ENCODE results near the gene SLC16A3. TPM values are rescaled to one million over a fixed set of nuclear protein-coding genes. Genes with fewer than 3 reads are reported as not detected.

Gene SLC16A3
- total and polyA plus RNA-seq, 9 of the 15 experiments (the other 6 are each of a cell fraction or from before 2014, with no cell fraction given) = 0.11 to 5.4 (median 1.2) TPM; not detected in 2

GRCh38 chr17:82276938-82277337 lies 48.1 kb downstream of the SLC16A3 start:
- Histone ChIP-seq H3K36me3 (ENCODE audit: control insufficient read depth, insufficient read depth, low read length) (peaks cover 5% of the 10 kb centered on the region; the same call in 1 of the 3 replicates), H3K4me1 (replicated peaks in 1 of 2; ENCODE audit: control insufficient read depth in 2 of 2, insufficient read depth in 2 of 2, low read length in 2 of 2) (peaks cover 15 to 49% of the 10 kb centered on the region in 2 experiments), H3K27ac (ENCODE audit: extremely low read depth, low read depth, low read length) (no peak overlapping the region), H3K9ac (ENCODE audit: insufficient read depth in 1 of 2, low read depth in 2 of 2, low read length in 2 of 2) (no peak overlapping the region), H4K20me1 (replicated peaks; ENCODE audit: control insufficient read depth, insufficient read depth, low read length) (peaks cover 5% of the 10 kb centered on the region), H3K9me1 (ENCODE audit: control insufficient read depth, insufficient read depth, low read length) (no peaks in the 10 kb centered on the region), H3K27me3 (ENCODE audit: control insufficient read depth in 2 of 2, insufficient read depth in 2 of 2, low read length in 2 of 2) (no peaks in the 10 kb centered on the region), H3K79me2 (ENCODE audit: control insufficient read depth, insufficient read depth, low read length) (peaks cover 16% of the 10 kb centered on the region), H3K9me3 (replicated peaks; ENCODE audit: control insufficient read depth, insufficient read depth, low read depth, low read length) (no peaks in the 10 kb centered on the region), H2AFZ (ENCODE audit: low read depth, low read length) (no peak overlapping the region), H3K4me2 (ENCODE audit: insufficient read depth, low read length) (no peak overlapping the region), H3K4me3 (no peak overlapping the region)
- in situ Hi-C loops (cut with MboI) = no loop called here
- ATAC-seq (no peak), DNase-seq (ENCODE audit: extremely low read depth in 1 of 4, low spot score in 3 of 4) (no peak), FAIRE-seq (no peak)
- intact Hi-C loops (cut with micrococcal nuclease) = no loop called here
- CTCF ChIA-PET (ENCODE audit: low intra/inter-chr PET ratio) = no interaction called here
- TF ChIP-seq GABPA (tag; conservative IDR thresholded peaks at IDR 0.05; ENCODE audit: low read depth) = no peak
- TF ChIP-seq CC2D1A (IDR thresholded peaks at IDR 0.05) = no peak
- no peak for TF ChIP-seq WHSC1 (IDR thresholded peaks at IDR 0.05; ENCODE audit: low read length)
- BruUV-seq (replicated peaks) = no TSS peak
- POLR2A ChIA-PET = interaction anchor here (5.6 kb wide), 1 partner anchor 14 kb away, joined by 37 read pairs; no protein-coding TSS in a partner anchor
- WGBS (ENCODE audit: insufficient coverage, low coverage, missing lambda C conversion rate) = 62% methylated on average over 5 of the region's 5 CpGs

DNA sequence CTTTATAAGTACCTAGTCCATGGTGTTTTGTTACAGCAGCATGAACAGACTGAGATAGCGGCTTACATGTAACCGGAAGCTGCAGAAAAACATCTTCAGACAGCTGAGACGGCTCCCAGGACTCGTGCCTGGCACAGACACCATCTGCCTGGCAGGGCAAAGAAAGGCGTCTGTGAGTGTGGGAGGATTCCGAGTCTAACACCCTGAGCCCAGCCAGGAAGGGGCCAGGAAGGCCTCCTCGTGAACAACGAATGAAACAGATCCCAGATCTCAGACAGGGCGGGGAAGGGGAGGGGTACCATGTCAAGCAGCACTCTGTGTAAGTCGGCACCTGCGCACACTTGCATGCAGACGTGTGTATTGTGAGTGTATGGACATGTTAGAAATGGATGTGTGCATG lies 49.0 kb downstream of the SLC16A3 start:
- Histone ChIP-seq H3K27me3 (ENCODE audit: control insufficient read depth in 2 of 2, insufficient read depth in 2 of 2, low read length in 2 of 2) (no peaks in the 10 kb centered on the region), H3K9me3 (replicated peaks; ENCODE audit: control insufficient read depth, insufficient read depth, low read depth, low read length) (no peaks in the 10 kb centered on the region), H3K9ac (ENCODE audit: insufficient read depth in 1 of 2, low read depth in 2 of 2, low read length in 2 of 2) (peak overlapping the region in 1 of 2 experiments; percentile 31; a peak in 2 of 4 replicates), H3K4me1 (replicated peaks in 1 of 2; ENCODE audit: control insufficient read depth in 2 of 2, insufficient read depth in 2 of 2, low read length in 2 of 2) (peaks cover 14 to 50% of the 10 kb centered on the region in 2 experiments; a peak in 4 of 5 replicates), H3K79me2 (ENCODE audit: control insufficient read depth, insufficient read depth, low read length) (peaks cover 7% of the 10 kb centered on the region), H3K36me3 (ENCODE audit: control insufficient read depth, insufficient read depth, low read length) (no peaks in the 10 kb centered on the region), H2AFZ (ENCODE audit: low read depth, low read length) (no peak overlapping the region), H3K4me3 (no peak overlapping the region), H3K27ac (ENCODE audit: extremely low read depth, low read depth, low read length) (no peak overlapping the region), H3K4me2 (ENCODE audit: insufficient read depth, low read length) (no peak overlapping the region), H3K9me1 (ENCODE audit: control insufficient read depth, insufficient read depth, low read length) (no peaks in the 10 kb centered on the region), H4K20me1 (replicated peaks; ENCODE audit: control insufficient read depth, insufficient read depth, low read length) (no peaks in the 10 kb centered on the region)
- BruUV-seq (replicated peaks) = no TSS peak
- DNase-seq (ENCODE audit: extremely low read depth in 1 of 4, low spot score in 3 of 4) (no peak), FAIRE-seq (no peak), ATAC-seq (no peak)
- intact Hi-C loops (cut with micrococcal nuclease) = no loop called here
- TF ChIP-seq ZNF12 (CRISPR knock-in tag; IDR thresholded peaks at IDR 0.05) = 0 out of 2 replicates have a peak, but pooled peaks have one; percentile 47
- no peak for TF ChIP-seq NCOA4 (IDR thresholded peaks at IDR 0.05; ENCODE audit: partially characterized antibody)
- WGBS (ENCODE audit: insufficient coverage, low coverage, missing lambda C conversion rate) = 74% methylated on average over 12 of the region's 12 CpGs
- in situ Hi-C loops (cut with MboI) = no loop called here
- ChIA-PET POLR2A (interaction anchor here (5.6 kb wide), 1 partner anchor 14 kb away, joined by 37 read pairs; no protein-coding TSS in a partner anchor), CTCF (ENCODE audit: low intra/inter-chr PET ratio) (no interaction called here)
